Stimulated activated CD4-positive, alpha-beta T cell treated with anti-CD3 and anti-CD28 coated beads, Interleukin-4, amount 100 ng/mL, for 1 hour (primary cell): ENCODE data around the gene CNNM1.
A peak's percentile ranks its signal among the peaks of the same experiment; 100 is the strongest.

Experiments
- DNase-seq: peaks from one replicate; pipeline ENCODE4 v3.0.0-alpha.2; 2020

The CNNM1 gene

GRCh38 chr10:99329304-99329553 is at the start of gene CNNM1:
CNNM1 (plus strand) TSS chr10:99329356; CDS start chr10:99329388, 32 bp downstream.
- peak; percentile 41 for DNase-seq

GRCh38 chr10:99279626-99280111 is 49.5 kb upstream of the CNNM1 start:
- DNase-seq = no peak

GRCh38 chr10:99280472-99280871 is 48.7 kb upstream of the CNNM1 start:
- DNase-seq = no peak

- DNase-seq = no peak
Observed at GRCh38 chr10:99285881-99286280, 43.3 kb upstream of the CNNM1 start.

- DNase-seq = no peak
Observed at GRCh38 chr10:99290306-99290705, 38.9 kb upstream of the CNNM1 start.

GRCh38 chr10:99292159-99292558 is 37.0 kb upstream of the CNNM1 start:
- DNase-seq = no peak

- DNase-seq = no peak
Observed at GRCh38 chr10:99296605-99297004, 32.6 kb upstream of the CNNM1 start.

GRCh38 chr10:99297033-99297432 is 32.1 kb upstream of the CNNM1 start:
- no peak for DNase-seq

- no peak for DNase-seq
Observed at GRCh38 chr10:99303899-99304861, 25.0 kb upstream of the CNNM1 start.

GRCh38 chr10:99304862-99305229 is 24.3 kb upstream of the CNNM1 start:
- no peak for DNase-seq

GRCh38 chr10:99312501-99312900 is 16.7 kb upstream of the CNNM1 start:
- DNase-seq = no peak

- no peak for DNase-seq
Observed at GRCh38 chr10:99315853-99316252, 13.3 kb upstream of the CNNM1 start.

GRCh38 chr10:99316374-99316773 is 12.8 kb upstream of the CNNM1 start:
- no peak for DNase-seq

- DNase-seq = no peak
Observed at GRCh38 chr10:99318048-99318447, 11.1 kb upstream of the CNNM1 start.

GRCh38 chr10:99318475-99318874 is 10.7 kb upstream of the CNNM1 start:
- no peak for DNase-seq

- DNase-seq = no peak
Observed at GRCh38 chr10:99325281-99325680, 3.9 kb upstream of the CNNM1 start.

GRCh38 chr10:99326871-99327270 is 2.3 kb upstream of the CNNM1 start:
- DNase-seq = no peak

- DNase-seq = no peak
Observed at GRCh38 chr10:99328579-99329303, 415 bp upstream of the CNNM1 start.

- DNase-seq = peak; percentile 11
Observed at GRCh38 chr10:99329554-99330346, 594 bp downstream of the CNNM1 start.

GRCh38 chr10:99330347-99330924 is 1.3 kb downstream of the CNNM1 start:
- DNase-seq = no peak

GRCh38 chr10:99331207-99331803 is 2.1 kb downstream of the CNNM1 start:
- no peak for DNase-seq

GRCh38 chr10:99337311-99337811 is 8.2 kb downstream of the CNNM1 start:
- no peak for DNase-seq
